ENCODE results near the gene SLC2A4.

Gene SLC2A4

GRCh38 chr17:7248796-7249195 is 32.7 kb upstream of the SLC2A4 start:
- DNase-seq (ENCODE audit: low read depth): no peak

DNA sequence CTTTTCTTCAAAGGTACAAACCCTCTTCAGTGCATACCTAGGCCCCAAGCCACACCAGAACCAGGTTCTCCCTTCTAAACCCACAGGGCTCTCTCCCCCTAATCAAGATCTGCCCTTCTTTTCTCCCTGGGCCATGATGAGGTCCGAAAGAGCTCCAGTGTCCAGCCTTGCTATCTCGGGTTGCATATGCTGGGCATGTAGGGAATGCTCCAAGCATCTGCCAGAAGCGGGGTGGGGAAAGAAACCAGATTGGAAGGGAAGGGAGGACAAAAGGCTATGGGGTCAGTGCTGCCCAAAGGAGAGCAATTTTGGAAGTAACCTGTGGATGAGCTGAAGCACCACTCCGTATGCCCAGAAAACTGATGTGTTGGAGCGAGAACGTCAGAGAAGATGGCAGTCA is 32.3 kb upstream of the SLC2A4 start:
- DNase-seq (ENCODE audit: low read depth): no peak

DNA sequence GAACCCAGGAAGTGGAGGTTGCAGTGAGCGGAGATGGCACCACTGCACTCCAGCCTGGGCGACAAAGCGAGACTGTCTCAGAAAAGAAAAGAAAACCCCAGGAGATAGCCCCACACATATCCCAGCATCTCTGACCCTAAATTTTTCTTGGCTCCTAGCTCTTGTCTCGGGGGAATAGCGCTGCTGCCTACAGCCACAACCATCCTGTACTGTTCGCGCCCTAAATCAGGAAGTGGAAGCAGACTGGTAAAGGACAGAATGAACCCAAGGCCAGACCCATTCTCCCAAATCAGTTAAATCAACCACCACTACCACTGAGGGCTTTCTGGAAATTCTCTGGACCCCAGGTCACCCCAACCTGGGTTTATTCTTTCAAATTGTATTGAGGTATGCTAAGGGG is 31.7 kb upstream of the SLC2A4 start:
- no peak for DNase-seq (ENCODE audit: low read depth)

DNA sequence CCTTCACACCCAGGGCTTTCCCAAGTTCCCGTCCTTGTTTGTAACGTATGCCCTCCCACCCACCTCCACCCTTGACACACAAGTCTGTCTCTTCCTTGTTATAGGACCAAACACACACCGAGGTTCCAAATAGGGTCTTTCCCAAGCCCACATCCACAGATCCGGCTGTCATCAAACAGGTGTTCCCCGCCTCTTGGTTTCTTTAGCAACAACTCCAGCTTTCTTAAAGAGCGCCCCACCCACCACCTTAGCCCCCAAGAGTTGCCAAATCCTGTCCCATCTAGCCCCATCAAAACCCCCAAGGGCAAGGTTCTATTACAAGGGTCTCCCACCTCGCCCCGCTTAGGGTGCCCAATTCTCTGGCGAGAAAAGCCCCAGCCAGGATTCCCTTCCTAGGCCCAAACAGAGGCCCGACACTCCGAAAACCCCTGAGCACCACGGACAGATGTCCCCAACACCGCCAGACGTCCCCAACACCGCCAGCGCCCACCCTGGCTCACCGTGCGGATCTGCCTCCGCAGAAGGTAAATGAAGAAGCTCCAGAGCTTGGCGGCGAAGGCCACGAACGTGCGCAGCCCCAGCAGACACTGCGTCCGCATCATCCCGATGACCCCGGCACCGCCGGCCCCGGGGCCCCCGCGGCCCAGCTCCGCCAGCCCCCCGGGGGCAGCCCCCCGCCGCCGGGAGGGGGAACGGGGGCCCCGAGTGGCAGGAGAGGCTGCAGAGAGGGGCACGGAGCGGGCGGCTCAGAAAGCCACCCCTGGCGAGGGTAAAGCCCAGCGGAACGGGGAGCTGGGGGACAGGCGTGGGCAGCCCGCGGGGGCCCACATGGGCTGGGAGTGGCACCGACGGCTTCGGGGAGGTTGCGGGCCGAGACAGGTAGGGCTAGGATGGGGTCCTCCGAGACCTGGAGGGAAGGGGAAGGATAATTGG is 30.6 kb upstream of the SLC2A4 start:
- no peak for DNase-seq (ENCODE audit: low read depth)

- peak; percentile 100 for DNase-seq (ENCODE audit: low read depth)
These were observed 29.8 kb upstream of the SLC2A4 start, which contains the start of gene CTDNEP1 for GRCh38 chr17:7251661-7252175. Gene CTDNEP1 (minus strand): TSS chr17:7251734. CDS start chr17:7251296, 438 bp downstream.

DNA sequence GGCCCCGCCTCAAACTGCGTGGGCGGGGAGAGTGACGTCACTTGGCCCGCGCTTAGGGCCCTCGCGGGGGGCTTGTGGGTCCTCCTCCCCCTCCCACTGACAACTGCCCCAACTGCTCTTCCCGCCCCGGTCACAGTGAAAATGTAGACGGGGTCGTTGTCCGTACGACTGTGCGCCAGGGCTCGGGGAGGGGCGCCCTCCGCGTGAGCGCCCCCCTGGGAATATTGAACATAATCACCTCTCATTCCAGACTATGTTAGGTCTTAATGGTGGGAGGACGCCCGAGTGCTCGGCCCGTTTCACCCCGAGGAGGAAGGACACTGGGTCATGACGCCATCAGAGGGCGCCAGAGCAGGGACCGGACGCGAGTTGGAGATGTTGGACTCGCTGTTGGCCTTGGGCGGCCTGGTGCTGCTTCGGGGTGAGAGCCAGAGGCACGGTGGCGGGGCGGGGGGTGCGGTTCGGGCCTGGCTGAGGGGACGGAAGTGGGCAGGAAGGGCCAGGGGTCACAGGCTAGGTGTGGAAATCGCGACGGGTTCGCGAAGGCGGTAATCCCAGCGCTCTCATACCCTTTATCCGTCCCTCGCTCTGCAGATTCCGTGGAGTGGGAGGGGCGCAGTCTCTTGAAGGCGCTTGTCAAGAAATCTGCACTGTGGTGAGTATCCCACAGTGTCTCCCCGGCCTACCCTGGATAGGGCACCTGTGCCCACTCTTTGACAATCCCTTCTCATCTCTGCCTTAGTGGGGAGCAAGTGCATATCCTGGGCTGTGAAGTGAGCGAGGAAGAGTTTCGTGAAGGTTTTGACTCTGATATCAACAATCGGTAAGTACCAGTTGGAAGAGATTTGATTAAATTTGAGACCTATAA is 29.1 kb upstream of the SLC2A4 start, which contains the start of gene ELP5:
TSS of gene ELP5 (plus strand) at position 40 of the 868 bp plus-strand sequence. CDS start at position 376, 336 bp downstream.
- peak; percentile 72 for DNase-seq (ENCODE audit: low read depth)

GRCh38 chr17:7253082-7253481 is 28.4 kb upstream of the SLC2A4 start:
- no peak for DNase-seq (ENCODE audit: low read depth)

GRCh38 chr17:7254511-7254910 is 27.0 kb upstream of the SLC2A4 start:
- DNase-seq (ENCODE audit: low read depth): no peak

GRCh38 chr17:7256766-7257456 is 24.6 kb upstream of the SLC2A4 start:
- no peak for DNase-seq (ENCODE audit: low read depth)

DNA sequence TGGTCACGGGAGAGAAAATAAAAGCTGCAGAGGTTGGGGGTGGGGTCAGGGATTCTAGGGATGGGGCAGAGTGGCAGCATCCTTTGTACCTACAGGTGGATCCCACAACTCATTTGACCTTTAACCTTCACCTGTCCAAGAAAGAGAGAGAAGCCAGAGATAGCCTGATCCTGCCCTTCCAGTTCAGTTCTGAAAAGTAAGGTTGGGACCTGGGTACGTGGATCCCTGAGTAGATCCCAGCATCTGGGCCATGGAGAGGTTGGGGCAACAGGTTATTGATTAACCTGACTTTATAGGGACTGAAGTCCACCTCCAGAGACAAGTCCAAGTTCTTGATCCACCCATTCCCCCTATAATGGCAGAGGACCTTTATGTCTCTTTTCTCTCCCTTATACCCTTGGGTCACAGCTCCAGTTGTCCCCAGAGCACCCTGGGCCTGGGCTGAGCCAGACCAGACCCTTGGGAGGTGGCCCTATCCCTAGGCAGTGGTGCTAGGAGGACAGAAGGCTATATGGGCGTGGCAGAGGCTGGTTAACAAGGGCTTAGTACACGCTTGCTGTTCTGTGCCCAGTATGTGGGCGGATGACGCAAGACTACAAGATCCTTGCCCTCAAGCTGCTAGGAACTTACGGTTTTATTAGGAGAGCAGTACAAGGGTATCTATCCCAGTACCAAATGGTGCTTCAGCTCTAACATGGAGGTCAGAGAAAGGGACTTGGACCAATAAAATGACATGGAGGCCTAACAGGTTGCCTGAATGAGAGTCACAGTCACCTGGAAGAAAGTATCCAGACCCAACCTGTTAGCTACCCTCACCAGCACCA is 22.6 kb upstream of the SLC2A4 start:
- no peak for DNase-seq (ENCODE audit: low read depth)

- no peak for DNase-seq (ENCODE audit: low read depth)
These were observed 22.0 kb upstream of the SLC2A4 start for GRCh38 chr17:7259555-7259889.

GRCh38 chr17:7260151-7260550 is 21.4 kb upstream of the SLC2A4 start:
- no peak for DNase-seq (ENCODE audit: low read depth)

GRCh38 chr17:7260651-7261378 is 20.7 kb upstream of the SLC2A4 start:
- no peak for DNase-seq (ENCODE audit: low read depth)

DNA sequence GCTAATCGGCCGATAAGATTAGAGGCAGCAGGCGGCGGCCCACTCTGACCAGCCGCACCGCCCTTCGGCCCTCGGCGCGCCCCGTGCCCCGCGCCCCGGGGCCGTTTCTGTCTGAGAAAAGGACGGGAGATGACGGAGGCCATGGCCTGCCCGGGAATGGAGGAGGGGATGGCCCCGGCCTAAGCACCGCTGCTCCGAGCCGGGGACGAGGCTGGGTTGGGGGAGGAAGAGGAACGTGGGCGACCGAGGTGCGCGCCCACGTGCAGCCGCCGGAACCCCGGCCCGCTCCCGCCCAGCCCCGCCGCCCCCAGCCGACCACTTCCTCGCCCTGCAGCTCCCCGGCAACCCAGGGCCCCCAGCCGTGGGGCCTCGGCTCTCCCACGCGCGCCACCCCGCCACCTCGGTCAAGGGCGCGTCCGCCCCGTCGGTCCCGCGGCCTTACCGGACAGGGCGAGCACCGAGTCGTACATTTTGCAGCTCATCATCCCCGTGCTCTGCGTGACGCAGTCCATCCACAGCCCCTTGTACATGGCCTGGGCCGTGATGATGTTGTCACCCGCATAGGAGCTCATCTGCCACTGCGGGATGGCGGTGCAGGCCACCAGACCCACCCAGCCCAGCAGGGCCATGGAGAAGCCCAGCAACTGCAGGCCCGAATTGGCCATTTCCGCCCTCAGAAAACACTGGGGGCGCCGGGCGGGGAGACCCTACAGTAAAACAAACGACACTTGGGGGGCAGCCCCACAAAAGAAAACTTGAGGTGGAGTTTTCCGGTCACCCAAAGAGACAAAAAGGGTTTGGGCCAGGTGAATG is 19.9 kb upstream of the SLC2A4 start:
- no peak for DNase-seq (ENCODE audit: low read depth)

GRCh38 chr17:7262192-7262934 is 19.2 kb upstream of the SLC2A4 start, which contains the start of gene CLDN7:
Gene CLDN7 (minus strand): TSS chr17:7262478. CDS start chr17:7262043, 435 bp downstream.
- no peak for DNase-seq (ENCODE audit: low read depth)

GRCh38 chr17:7262935-7263800 is 18.4 kb upstream of the SLC2A4 start:
- DNase-seq (ENCODE audit: low read depth): no peak

- no peak for DNase-seq (ENCODE audit: low read depth)
These were observed 17.8 kb upstream of the SLC2A4 start for GRCh38 chr17:7263801-7264078.

- no peak for DNase-seq (ENCODE audit: low read depth)
These were observed 14.7 kb upstream of the SLC2A4 start for GRCh38 chr17:7266784-7267183.

All from stimulated activated CD8-positive, alpha-beta memory T cell treated with anti-CD3 and anti-CD28 coated beads, Interleukin-15, amount 100 ng/mL, for 24 hours (primary cell).